Medulla oblongata (tissue), 1 donor: ENCODE data around the gene AKAP7.
"Not testable (repeated sequence)": the region's sequence is repeated elsewhere in the genome, so short reads cannot be mapped to it uniquely, and the experiment has no call there.

Experiments
- DNase-seq: peaks from one replicate; pipeline ENCODE4 v3.0.0-alpha.2; 2015; ENCODE audit errors: extremely low spot score

AKAP7 gene

DNA sequence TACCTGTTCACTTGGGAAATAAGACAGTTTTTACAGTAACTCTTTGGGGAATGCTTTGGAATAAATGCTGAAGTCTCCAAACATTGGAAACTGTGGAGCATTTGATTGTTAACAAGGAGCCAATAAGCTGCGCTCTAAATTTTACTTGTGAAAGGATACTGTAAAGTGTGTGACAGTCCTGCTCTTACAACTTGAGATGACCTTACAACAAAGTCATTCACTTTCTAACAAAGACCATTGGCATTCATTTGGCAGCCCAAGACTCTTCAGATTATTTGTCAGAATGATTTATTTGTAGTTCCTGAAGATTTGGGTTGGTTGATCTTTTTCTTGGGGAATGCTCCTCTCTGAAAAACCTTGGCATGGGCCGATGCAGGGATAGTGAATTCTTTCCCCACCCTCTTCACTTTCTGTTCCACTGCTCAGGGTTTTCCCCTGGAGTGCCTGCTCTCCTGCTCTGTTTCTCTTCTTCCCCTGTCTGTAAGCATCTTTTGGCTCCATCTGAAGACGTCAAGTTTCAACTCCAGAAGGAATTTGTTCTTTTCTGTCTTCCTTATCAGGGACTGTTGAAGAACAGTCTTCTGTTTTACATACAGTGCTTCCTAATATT lies 116.4 kb downstream of the AKAP7 start:
- peak; percentile 15 for DNase-seq

DNA sequence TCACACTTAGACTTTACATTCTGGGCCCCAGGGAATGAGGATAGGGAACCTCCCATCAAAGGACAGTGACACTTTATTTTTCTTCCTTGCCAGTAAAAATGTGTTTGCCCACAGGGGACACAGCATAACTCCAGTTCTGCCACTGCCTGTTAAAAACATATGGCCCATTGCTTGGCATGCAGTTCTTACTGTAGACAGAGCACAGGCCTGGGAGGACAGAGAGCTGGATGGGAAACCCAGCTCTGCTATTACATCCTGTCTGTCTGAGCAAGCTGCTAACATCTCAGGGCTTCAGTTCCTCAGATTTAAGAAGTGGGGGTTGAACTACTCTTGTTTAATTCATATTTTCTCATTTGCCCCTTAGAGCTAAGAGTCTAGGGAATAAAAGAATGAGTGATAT lies 120.2 kb downstream of the AKAP7 start:
- no peak for DNase-seq

DNA sequence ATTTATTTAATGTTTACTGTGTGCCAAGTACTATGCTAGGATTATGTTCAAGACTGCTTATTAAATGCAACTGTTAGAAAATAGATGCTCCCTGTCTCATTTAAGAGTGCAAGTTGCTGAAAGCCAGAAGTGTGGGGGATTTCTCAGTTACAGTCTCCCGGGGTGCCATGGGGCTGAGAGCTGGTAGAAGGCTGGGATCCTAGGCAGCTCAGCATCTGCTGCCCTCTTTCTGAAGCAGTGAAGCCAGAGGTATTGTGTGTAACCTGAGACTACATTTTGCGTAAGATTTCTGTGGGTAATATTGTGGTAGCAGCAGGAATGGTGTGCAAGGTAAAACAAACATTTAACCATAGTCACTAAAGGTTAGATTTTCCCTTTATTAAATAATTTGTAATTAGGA lies 120.6 kb downstream of the AKAP7 start:
- no peak for DNase-seq

DNA sequence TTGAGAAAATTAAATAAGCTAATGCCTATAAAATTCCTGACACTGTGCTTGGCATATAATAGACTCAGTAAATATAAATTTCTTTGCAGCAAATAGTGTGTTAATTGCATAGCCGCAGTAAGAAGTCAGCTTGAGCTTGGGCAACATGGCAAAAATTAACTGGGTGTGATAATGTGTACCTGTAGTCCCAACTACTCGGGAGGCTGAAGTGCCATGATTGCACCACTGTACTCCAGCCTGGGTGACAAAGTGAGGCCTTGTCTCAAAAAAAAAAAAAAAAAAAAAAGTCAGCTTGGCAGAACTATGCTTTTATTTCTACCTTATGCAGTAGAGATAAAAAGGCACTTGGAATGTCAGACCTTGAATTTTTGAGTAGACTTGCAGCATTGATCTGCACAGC lies 121.8 kb downstream of the AKAP7 start:
- DNase-seq, result no peak

- no peak for DNase-seq
Observed at GRCh38 chr6:131258010-131258652, 122.9 kb downstream of the AKAP7 start.

GRCh38 chr6:131258816-131259476 lies 123.7 kb downstream of the AKAP7 start:
- DNase-seq, result no peak

GRCh38 chr6:131260960-131261359 lies 125.7 kb downstream of the AKAP7 start:
- DNase-seq, result not testable (repeated sequence)

DNA sequence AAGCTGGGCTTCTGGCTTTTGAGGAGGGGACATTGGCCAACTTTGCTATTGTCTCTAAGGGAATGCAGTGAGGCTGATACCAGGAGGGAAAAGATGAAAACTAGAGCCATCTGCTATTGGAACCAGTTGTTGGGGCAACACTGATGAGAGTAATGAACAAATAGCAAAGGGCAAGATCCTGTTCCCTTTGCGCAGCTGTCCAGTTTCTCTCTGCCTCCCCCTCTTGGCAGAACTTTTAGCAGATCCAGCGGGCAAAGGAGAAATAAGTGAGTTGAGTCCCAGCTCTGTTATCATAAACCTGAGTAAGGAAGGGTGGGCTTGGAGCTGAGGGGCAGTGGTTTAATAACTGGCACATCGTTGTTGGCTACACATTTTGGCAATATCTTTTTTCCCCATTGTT lies 126.8 kb downstream of the AKAP7 start:
- no peak for DNase-seq

GRCh38 chr6:131265939-131266338 lies 130.7 kb downstream of the AKAP7 start:
- no peak for DNase-seq

- no peak for DNase-seq
Observed at GRCh38 chr6:131268303-131268702, 133.0 kb downstream of the AKAP7 start.

- no peak for DNase-seq
Observed at GRCh38 chr6:131269565-131270391, 134.5 kb downstream of the AKAP7 start.

GRCh38 chr6:131270534-131270933 lies 135.3 kb downstream of the AKAP7 start:
- no peak for DNase-seq

DNA sequence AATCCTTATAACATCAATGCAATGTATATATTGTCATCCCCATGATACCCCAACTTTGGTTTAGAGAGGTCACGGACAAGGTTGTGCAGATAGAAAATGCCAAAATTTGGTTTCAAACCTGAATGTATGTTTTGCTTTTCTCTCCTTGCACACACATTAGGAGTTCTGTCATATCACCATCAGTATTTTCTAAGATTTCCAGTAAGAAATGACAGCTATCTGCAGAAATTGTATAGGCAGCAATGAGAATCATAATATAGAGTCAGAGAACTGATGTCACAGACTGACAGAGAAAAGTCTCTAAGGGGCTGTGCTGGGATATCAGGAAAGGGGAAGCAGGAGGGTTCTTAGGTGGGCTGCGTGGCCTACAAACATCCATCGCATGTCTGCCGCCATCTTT lies 140.0 kb downstream of the AKAP7 start:
- no peak for DNase-seq

GRCh38 chr6:131277591-131277990 lies 142.3 kb downstream of the AKAP7 start:
- no peak for DNase-seq

DNA sequence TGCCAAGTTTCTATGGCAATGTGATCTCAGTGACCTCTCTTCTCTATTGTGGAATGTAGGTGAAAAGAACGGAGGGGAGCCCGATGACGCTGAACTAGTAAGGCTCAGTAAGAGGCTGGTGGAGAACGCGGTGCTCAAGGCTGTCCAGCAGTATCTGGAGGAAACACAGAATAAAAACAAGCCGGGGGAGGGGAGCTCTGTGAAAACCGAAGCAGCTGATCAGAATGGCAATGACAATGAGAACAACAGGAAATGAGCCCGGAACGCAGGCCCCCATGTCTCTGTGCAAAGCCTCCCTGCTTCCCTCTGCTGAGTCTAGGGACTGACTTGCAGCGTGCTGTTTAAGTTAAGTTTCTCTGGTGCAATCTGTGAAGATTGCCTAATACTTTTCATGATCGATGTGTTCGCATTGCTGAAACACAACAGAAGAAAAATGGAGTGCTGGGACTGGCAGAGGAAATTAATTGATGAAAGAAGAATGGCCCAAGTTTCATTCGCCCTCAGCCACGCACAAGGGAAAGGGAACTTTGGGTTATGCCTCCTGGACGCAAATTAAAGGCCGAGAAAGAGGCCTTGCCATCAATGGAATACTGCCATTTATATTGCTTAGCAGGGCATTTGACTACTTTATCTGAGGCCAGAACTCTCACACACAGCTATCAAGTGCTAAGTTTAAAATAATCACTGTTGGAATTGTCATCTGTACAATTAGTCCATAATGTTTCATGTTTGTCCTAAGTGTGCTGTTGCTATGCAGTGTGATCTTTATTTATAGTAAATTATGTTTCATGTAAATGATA lies 146.4 kb downstream of the AKAP7 start:
- peak; percentile 87 for DNase-seq

- DNase-seq, result no peak
Observed at GRCh38 chr6:131282365-131282764, 147.1 kb downstream of the AKAP7 start.

GRCh38 chr6:131283466-131284175 lies 148.4 kb downstream of the AKAP7 start:
- DNase-seq, result no peak

GRCh38 chr6:131285548-131285947 lies 150.3 kb downstream of the AKAP7 start:
- DNase-seq, result no peak

DNA sequence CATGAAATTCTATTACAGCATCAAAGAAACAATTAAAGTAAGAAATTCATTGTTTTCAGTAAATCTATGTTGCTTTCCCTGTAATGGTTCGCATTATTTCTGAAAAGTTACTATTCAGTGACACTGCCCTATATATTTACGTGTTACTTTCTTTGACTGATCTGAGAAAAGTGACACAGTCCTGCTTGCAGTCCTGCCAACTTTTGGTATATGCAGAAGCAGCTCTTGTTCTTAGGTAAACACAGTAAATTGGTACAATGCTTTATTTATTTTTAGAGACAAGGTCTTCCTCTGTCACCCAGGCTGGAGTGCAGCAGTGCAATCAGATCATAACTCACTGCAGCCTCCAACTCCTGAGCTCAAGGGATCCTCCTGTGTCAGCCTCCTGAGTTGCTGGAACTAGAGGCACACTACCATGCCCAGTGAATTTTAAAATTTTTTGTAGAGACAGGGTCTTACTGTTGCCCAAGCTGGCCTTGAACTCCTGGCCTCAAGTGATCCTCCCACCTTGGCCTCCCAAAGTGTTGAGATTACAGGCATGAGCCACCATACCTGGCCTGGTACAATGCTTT lies 151.3 kb downstream of the AKAP7 start:
- DNase-seq, result no peak

GRCh38 chr6:131288214-131288613 lies 152.9 kb downstream of the AKAP7 start:
- DNase-seq, result no peak

GRCh38 chr6:131290955-131291354 lies 155.7 kb downstream of the AKAP7 start:
- DNase-seq, result no peak
